H1 (cell line): Measurements from ENCODE around the gene MAPK8. TPM values are rescaled to one million over a fixed set of nuclear protein-coding genes. Genes with fewer than 3 reads are reported as not detected.

Experiments used
- CTCF ChIA-PET: fragments of 300-600 bp; sonication (Branson Sonifier 250); formaldehyde crosslinking; loops from one replicate; lab custom pipeline; 2021; ENCODE audit not compliant: partially characterized antibody; lab: Charles Lee
- POLR2A ChIA-PET: fragments of 300-600 bp; sonication (Branson Sonifier 250); formaldehyde crosslinking; loops from one replicate; lab custom pipeline; 2021; ENCODE audit warnings: inconsistent platforms; ENCODE audit not compliant: partially characterized antibody; lab: Charles Lee
- DNase-seq, 2 experiments: peaks; one replicate each; pipeline versions ENCODE4 v3.0.0 to v3.0.0-alpha.2; 2010 to 2022; ENCODE audit warnings: low spot score in 2 of 2, low read depth in 1 of 2, mixed read lengths in 1 of 2
- FAIRE-seq: peaks from 2 replicates; lab custom pipeline; 2011; peaks lifted over from hg19 to GRCh38; lab: Jason Lieb, UNC
- H2AFZ ChIP-seq: 2 replicates; pipeline ENCODE4 v1.8.1; 2012; ENCODE audit warnings: low read length, inconsistent platforms
- H2AK5ac ChIP-seq: 2 replicates; pipeline ENCODE4 v1.6.1; 2013; ENCODE audit warnings: low read depth, low read length
- H2BK120ac ChIP-seq: replicated peaks from 2 replicates; pipeline ENCODE3; 2013; ENCODE audit warnings: low read depth, low read length, inconsistent platforms
- H2BK12ac ChIP-seq: 2 replicates; pipeline ENCODE4 v1.6.1; 2013; ENCODE audit warnings: low read depth, low read length
- H2BK15ac ChIP-seq: 2 replicates; pipeline ENCODE4 v1.6.1; 2013; ENCODE audit warnings: low read length
- H2BK20ac ChIP-seq: 2 replicates; pipeline ENCODE4 v1.6.1; 2013; ENCODE audit warnings: low read length
- H2BK5ac ChIP-seq: 2 replicates; pipeline ENCODE4 v1.6.1; 2013; ENCODE audit warnings: low read depth, low read length
- H3K14ac ChIP-seq: 2 replicates; pipeline ENCODE4 v1.6.1; 2013; ENCODE audit warnings: inconsistent platforms; ENCODE audit not compliant: insufficient read length
- H3K18ac ChIP-seq: 2 replicates; pipeline ENCODE4 v1.6.1; 2013; ENCODE audit warnings: low read length; ENCODE audit errors: extremely low read depth
- H3K23ac ChIP-seq: 2 replicates; pipeline ENCODE4 v1.6.1; 2013; ENCODE audit warnings: inconsistent platforms; ENCODE audit not compliant: insufficient read length
- H3K23me2 ChIP-seq: 2 replicates; pipeline ENCODE4 v1.6.1; 2013; ENCODE audit warnings: low read depth, low read length
- H3K27ac ChIP-seq: 2 replicates; pipeline ENCODE4 v1.6.1; 2011; ENCODE audit warnings: low read depth, low read length, inconsistent platforms
- H3K27me3 ChIP-seq, 4 experiments: replicated peaks in 1 of 4; 1 replicate in 1 of 4; 2 replicates in 3 of 4; pipeline versions ENCODE4 v1.6.1 to v1.8.1; 2011 to 2013; ENCODE audit warnings: low read length in 3 of 4, mild to moderate bottlenecking in 3 of 4, inconsistent platforms in 2 of 4, mixed read lengths in 2 of 4, moderate library complexity in 1 of 4; ENCODE audit not compliant: control insufficient read depth in 3 of 4, insufficient read depth in 3 of 4; ENCODE audit errors: extremely low read depth in 1 of 4
- H3K36me3 ChIP-seq, 4 experiments: 2 replicates each; pipeline versions ENCODE4 v1.6.1 to v1.8.1; 2011 to 2013; ENCODE audit warnings: mild to moderate bottlenecking in 4 of 4, low read length in 3 of 4, moderate library complexity in 2 of 4, control low read depth in 1 of 4, inconsistent platforms in 1 of 4; ENCODE audit not compliant: insufficient read depth in 4 of 4, control insufficient read depth in 2 of 4
- H3K4ac ChIP-seq: replicated peaks from 2 replicates; pipeline ENCODE3; 2013; ENCODE audit warnings: low read length, low read depth, mixed read lengths, inconsistent platforms; ENCODE audit not compliant: insufficient read length
- H3K4me1 ChIP-seq, 4 experiments: replicated peaks in 1 of 4; 1 replicate in 1 of 4; 2 replicates in 3 of 4; pipeline versions ENCODE4 v1.6.1 to v1.8.1; 2011 to 2013; ENCODE audit warnings: low read length in 3 of 4, inconsistent platforms in 2 of 4, mixed read lengths in 1 of 4; ENCODE audit not compliant: insufficient read depth in 4 of 4, control insufficient read depth in 3 of 4
- H3K4me2 ChIP-seq, 2 experiments: 2 replicates each; pipeline versions ENCODE4 v1.6.1 to v1.8.1; 2011 to 2013; ENCODE audit warnings: low read depth in 2 of 2, low read length in 2 of 2, control low read depth in 1 of 2, inconsistent platforms in 1 of 2, mild to moderate bottlenecking in 1 of 2; ENCODE audit not compliant: insufficient read depth in 1 of 2
- H3K4me3 ChIP-seq, 4 experiments: fragments of 200-600, 300-600 bp in 1 of 4; sonication (generic), shearing (Covaris generic), sonication (Bioruptor Twin) in 1 of 4; 2 replicates each; pipeline versions ENCODE4 v1.5.1 to v1.8.1; 2011 to 2016; ENCODE audit warnings: low read length in 4 of 4, low read depth in 3 of 4, control low read depth in 2 of 4, inconsistent platforms in 2 of 4, mild to moderate bottlenecking in 2 of 4, mixed read lengths in 1 of 4, moderate library complexity in 1 of 4; ENCODE audit not compliant: insufficient read depth in 2 of 4; ENCODE audit errors: extremely low read depth in 1 of 4
- H3K56ac ChIP-seq: replicated peaks from 2 replicates; pipeline ENCODE3; 2013; ENCODE audit warnings: low read depth, mild to moderate bottlenecking, mixed read lengths, low read length, inconsistent platforms; ENCODE audit not compliant: insufficient read length
- H3K79me1 ChIP-seq: 2 replicates; pipeline ENCODE4 v1.6.1; 2013; ENCODE audit warnings: low read depth, low read length, control low read depth
- H3K79me2 ChIP-seq, 2 experiments: 2 replicates each; pipeline versions ENCODE4 v1.6.1 to v1.8.1; 2012 to 2013; ENCODE audit warnings: low read length in 2 of 2, mild to moderate bottlenecking in 2 of 2, inconsistent platforms in 1 of 2; ENCODE audit not compliant: insufficient read depth in 2 of 2, control insufficient read depth in 1 of 2
- H3K9ac ChIP-seq, 4 experiments: replicated peaks in 1 of 4; 1 replicate in 1 of 4; 2 replicates in 3 of 4; pipeline versions ENCODE4 v1.6.1 to v1.8.1; 2011 to 2013; ENCODE audit warnings: low read depth in 3 of 4, low read length in 3 of 4, control low read depth in 2 of 4, mild to moderate bottlenecking in 2 of 4, moderate library complexity in 2 of 4, inconsistent platforms in 1 of 4; ENCODE audit errors: extremely low read depth in 1 of 4
- H3K9me3 ChIP-seq, 2 experiments: 2 replicates each; pipeline versions ENCODE4 v1.6.1 to v1.8.1; 2012 to 2013; ENCODE audit warnings: mild to moderate bottlenecking in 2 of 2, moderate library complexity in 2 of 2, control low read depth in 1 of 2, inconsistent platforms in 1 of 2, low read depth in 1 of 2, low read length in 1 of 2, mixed read lengths in 1 of 2; ENCODE audit not compliant: insufficient read depth in 2 of 2
- H4K20me1 ChIP-seq, 2 experiments: replicated peaks in 1 of 2; 2 replicates each; pipeline versions ENCODE3 to v1.8.1; 2011 to 2013; ENCODE audit warnings: inconsistent platforms in 2 of 2, low read length in 2 of 2, mild to moderate bottlenecking in 1 of 2; ENCODE audit not compliant: insufficient read depth in 2 of 2, control insufficient read depth in 1 of 2
- H4K5ac ChIP-seq: 2 replicates; pipeline ENCODE4 v1.6.1; 2013; ENCODE audit warnings: low read length, low read depth, mixed read lengths, inconsistent platforms; ENCODE audit not compliant: insufficient read length
- H4K8ac ChIP-seq: 2 replicates; pipeline ENCODE4 v1.8.0; 2013; ENCODE audit warnings: mild to moderate bottlenecking, moderate library complexity, low read length, inconsistent platforms; ENCODE audit not compliant: insufficient read depth; ENCODE audit errors: extremely low read depth
- H4K91ac ChIP-seq: replicated peaks from 2 replicates; pipeline ENCODE3; 2013; ENCODE audit warnings: low read length, mixed read lengths, inconsistent platforms; ENCODE audit not compliant: insufficient read length
- BACH1 ChIP-seq: IDR thresholded peaks from 2 replicates; pipeline ENCODE4 v1.6.1; 2012; ENCODE audit warnings: low read length, improper control_type of control experiment
- CBX5 ChIP-seq: fragments of 300-800, 300-1000 bp; sonication (generic); IDR thresholded peaks from 2 replicates; pipeline ENCODE4 v1.7.1; 2016; ENCODE audit warnings: antibody characterized with exemption, low read length, low read depth
- CHD2 ChIP-seq: IDR thresholded peaks from 2 replicates; pipeline ENCODE4 v1.6.1; 2012; ENCODE audit warnings: low read length, improper control_type of control experiment
- EP300 ChIP-seq, 2 experiments: IDR thresholded peaks; 1 replicate in 1 of 2; 2 replicates in 1 of 2; pipeline ENCODE4 v1.6.1; 2011 to 2012; ENCODE audit warnings: low read depth in 2 of 2, low read length in 2 of 2, mild to moderate bottlenecking in 2 of 2, borderline replicate concordance in 1 of 2, inconsistent platforms in 1 of 2, moderate library complexity in 1 of 2
- EZH2 ChIP-seq: fragments of 200-600 bp; sonication (generic); IDR thresholded peaks from 2 replicates; pipeline ENCODE4 v1.7.1; 2012; ENCODE audit warnings: low read depth, mild to moderate bottlenecking, moderate library complexity, low read length, inconsistent platforms; ENCODE audit not compliant: severe bottlenecking
- GABPA ChIP-seq: IDR thresholded peaks from 2 replicates; pipeline ENCODE4 v1.6.1; 2011; ENCODE audit warnings: mild to moderate bottlenecking, low read length, moderate library complexity, borderline replicate concordance; ENCODE audit not compliant: insufficient read depth
- GTF2F1 ChIP-seq: IDR thresholded peaks from 2 replicates; pipeline ENCODE4 v1.6.1; 2012; ENCODE audit warnings: low read depth, low read length, improper control_type of control experiment, borderline replicate concordance
- HDAC2 ChIP-seq, 2 experiments: fragments of 300-600 bp in 1 of 2; sonication (generic) in 1 of 2; IDR thresholded peaks; 2 replicates each; pipeline ENCODE4 v1.6.1; 2011 to 2012; ENCODE audit warnings: low read depth in 2 of 2, low read length in 2 of 2, mild to moderate bottlenecking in 2 of 2, moderate library complexity in 2 of 2, borderline replicate concordance in 1 of 2, inconsistent platforms in 1 of 2
- JUN ChIP-seq: IDR thresholded peaks from 2 replicates; pipeline ENCODE4 v1.6.1; 2011; ENCODE audit warnings: low read depth, mild to moderate bottlenecking, improper control_type of control experiment, low read length
- MAFK ChIP-seq: IDR thresholded peaks from 2 replicates; pipeline ENCODE4 v1.6.1; 2012; ENCODE audit warnings: low read depth, mild to moderate bottlenecking, improper control_type of control experiment, low read length
- NRF1 ChIP-seq: IDR thresholded peaks from 2 replicates; pipeline ENCODE4 v1.6.1; 2011; ENCODE audit warnings: mild to moderate bottlenecking, low read depth, low read length, improper control_type of control experiment
- POLR2A ChIP-seq, 2 experiments: IDR thresholded peaks; 1 replicate in 1 of 2; 2 replicates in 1 of 2; pipeline ENCODE4 v1.6.1; 2011; ENCODE audit warnings: low read depth in 2 of 2, low read length in 2 of 2, mild to moderate bottlenecking in 2 of 2; ENCODE audit errors: control extremely low read depth in 1 of 2
- SIRT6 ChIP-seq: IDR thresholded peaks from one replicate; pipeline ENCODE4 v1.7.1; 2012; ENCODE audit warnings: low read length, inconsistent platforms
- SP1 ChIP-seq: IDR thresholded peaks from 2 replicates; pipeline ENCODE4 v1.6.1; 2011; ENCODE audit warnings: low read depth, low read length
- SP4 ChIP-seq: IDR thresholded peaks from 2 replicates; pipeline ENCODE4 v1.6.1; 2012; ENCODE audit warnings: low read length, inconsistent platforms
- TAF1 ChIP-seq: IDR thresholded peaks from 2 replicates; pipeline ENCODE4 v1.6.1; 2011; ENCODE audit warnings: mild to moderate bottlenecking, low read depth, low read length
- TEAD4 ChIP-seq: IDR thresholded peaks from 2 replicates; pipeline ENCODE4 v1.6.1; 2012; ENCODE audit warnings: low read depth, low read length, inconsistent platforms, mixed read lengths
- WGBS, 2 experiments: shearing (Covaris generic) in 1 of 2; methylation state at CpG; one replicate each; pipeline versions ENCODE4 v1.1.6 to v1.1.7; 2013 to 2015; ENCODE audit warnings: low lambda C conversion rate in 2 of 2, mixed read lengths in 2 of 2, inconsistent platforms in 1 of 2, low coverage in 1 of 2, missing lambda C conversion rate in 1 of 2; ENCODE audit not compliant: insufficient replicate concordance in 2 of 2, insufficient coverage in 1 of 2, insufficient read length in 1 of 2; ENCODE audit errors: extremely low coverage in 1 of 2, missing lambda C conversion rate in 1 of 2; 5-methylcytosine and 5-hydroxymethylcytosine counted together
- polyA plus RNA-seq, 7 experiments: library from polyadenylated mRNA; depleted of rRNA in 3 of 7; stranded (reverse) in 5 of 7; unstranded in 2 of 7; fragments of >200 nt in 5 of 7; fragments of 200-250 nt in 2 of 7; gene quantifications; 1 replicate in 5 of 7; 2 replicates in 1 of 7; 4 replicates in 1 of 7; pipeline versions ENCODE4 v1.2.1 to v1.2.3, GENCODE V29; 2011 to 2013; ENCODE audit warnings: missing spikeins in 2 of 7, mixed read lengths in 2 of 7
- total RNA-seq: library from RNA; stranded (reverse); fragmentation: NEBNext Ultra II Directional; extraction: Animal tissue kit (Norgen Biotek cat#: 25700); gene quantifications from 2 replicates; pipeline ENCODE4 v1.2.1, GENCODE V29; 2021

MAPK8 gene
- total and polyA plus RNA-seq, 2 of the 8 experiments (the other 6 are each of a cell fraction or from before 2014, with no cell fraction given), result 23.3 to 71.3 TPM

DNA sequence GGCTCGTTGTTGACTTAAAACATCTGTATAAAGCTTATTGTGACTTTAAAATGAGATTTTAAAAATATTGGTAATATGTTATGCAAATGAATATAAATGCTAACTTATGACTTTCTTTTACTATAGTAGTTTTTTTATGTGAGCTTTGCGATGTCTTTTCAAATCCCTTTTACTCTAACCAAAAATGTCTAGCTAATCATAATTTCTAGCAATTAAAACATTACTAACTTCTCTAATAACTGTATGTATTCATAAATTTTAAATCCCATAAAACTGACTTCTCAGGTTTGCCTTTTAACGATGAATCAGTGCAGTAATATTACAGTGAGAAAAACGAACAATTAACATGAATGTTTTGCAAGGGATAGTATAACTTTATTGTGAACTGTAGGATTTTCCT, 113.2 kb downstream of the MAPK8 start:
- no peaks in the 10 kb centered on the region for H3K79me1 ChIP-seq
- no peaks in the 10 kb centered on the region for H3K9me3 ChIP-seq
- H2BK120ac ChIP-seq, result no peak overlapping the region
- DNase-seq (no peak), FAIRE-seq (no peak)
- ChIA-PET CTCF (no interaction called here), POLR2A (no interaction called here)
- H3K4me2 ChIP-seq, result no peak overlapping the region
- no peak overlapping the region for H2AK5ac ChIP-seq
- no peak overlapping the region for H3K4me3 ChIP-seq
- H3K23ac ChIP-seq, result no peak overlapping the region
- no peaks in the 10 kb centered on the region for H4K20me1 ChIP-seq
- no peak overlapping the region for H3K27ac ChIP-seq
- no peaks in the 10 kb centered on the region for H3K23me2 ChIP-seq
- H3K36me3 ChIP-seq, result no peaks in the 10 kb centered on the region
- H3K18ac ChIP-seq, result no peak overlapping the region
- no peak overlapping the region for H4K8ac ChIP-seq
- H2AFZ ChIP-seq, result no peak overlapping the region
- no peak overlapping the region for H2BK5ac ChIP-seq
- H3K56ac ChIP-seq, result no peak overlapping the region
- no peaks in the 10 kb centered on the region for H3K4me1 ChIP-seq
- H3K14ac ChIP-seq, result no peak overlapping the region
- no peak overlapping the region for H4K5ac ChIP-seq
- H2BK15ac ChIP-seq, result no peak overlapping the region
- no peaks in the 10 kb centered on the region for H3K79me2 ChIP-seq
- WGBS, 2 experiments, result 94% methylated on average over 4 of the region's 4 CpGs; no CpG with 5 or more reads in 1 of the 2 experiments
- H4K91ac ChIP-seq, result no peak overlapping the region
- H2BK12ac ChIP-seq, result no peak overlapping the region
- H3K9ac ChIP-seq, result no peak overlapping the region
- no peak overlapping the region for H3K4ac ChIP-seq
- no peaks in the 10 kb centered on the region for H3K27me3 ChIP-seq
- no peak overlapping the region for H2BK20ac ChIP-seq
- TF ChIP-seq CBX5 (no peak), NRF1 (no peak), JUN (no peak), GABPA (no peak), EP300 (IDR thresholded peaks at IDR 0.05; ENCODE audit: borderline replicate concordance in 1 of 2, low read depth in 2 of 2, low read length in 2 of 2) (no peak), CHD2 (no peak), EZH2 (no peak), BACH1 (no peak), SP1 (no peak), POLR2A (IDR thresholded peaks at IDR 0.05; ENCODE audit: control extremely low read depth in 1 of 2, low read depth in 2 of 2, low read length in 2 of 2) (no peak), HDAC2 (IDR thresholded peaks at IDR 0.05; ENCODE audit: borderline replicate concordance in 1 of 2, low read depth in 2 of 2, low read length in 2 of 2) (no peak), MAFK (no peak), GTF2F1 (no peak), TAF1 (no peak), SP4 (no peak), SIRT6 (no peak), TEAD4 (no peak)
